H1 (cell line): ENCODE results near the gene CPLANE1.

Experiments used
- BCL11A ChIP-seq, 2 experiments: IDR thresholded peaks; one replicate each; pipeline ENCODE4 v1.6.1; 2011; ENCODE audit warnings: low read depth in 2 of 2, low read length in 2 of 2, mild to moderate bottlenecking in 2 of 2
- CTCF ChIP-seq, 3 experiments: IDR thresholded peaks; 1 replicate in 2 of 3; 2 replicates in 1 of 3; pipeline versions ENCODE4 v1.5.1 to v1.6.1; 2011; ENCODE audit warnings: low read length in 3 of 3, mild to moderate bottlenecking in 3 of 3, inconsistent platforms in 2 of 3, low read depth in 1 of 3, moderate library complexity in 1 of 3; ENCODE audit not compliant: insufficient read depth in 1 of 3; ENCODE audit errors: control extremely low read depth in 1 of 3
- KDM1A ChIP-seq: fragments of 200-600, 300-600 bp; sonication (generic); IDR thresholded peaks from 2 replicates; pipeline ENCODE4 v1.7.1; 2016; ENCODE audit warnings: mild to moderate bottlenecking, low read length, borderline replicate concordance
- KDM5A ChIP-seq: fragments of 200-600 bp; IDR thresholded peaks from 2 replicates; pipeline ENCODE4 v1.7.1; 2012; ENCODE audit warnings: mild to moderate bottlenecking, low read length, inconsistent platforms, mixed read lengths
- POLR2AphosphoS5 ChIP-seq: IDR thresholded peaks from 2 replicates; pipeline ENCODE4 v1.6.1; 2011; ENCODE audit warnings: low read depth, low read length
- RAD21 ChIP-seq, 2 experiments: IDR thresholded peaks in 1 of 2; conservative IDR thresholded peaks in 1 of 2; 2 replicates each; pipeline ENCODE4 v1.6.1; 2011; ENCODE audit warnings: low read depth in 2 of 2, low read length in 2 of 2, improper control_type of control experiment in 1 of 2, inconsistent platforms in 1 of 2, mild to moderate bottlenecking in 1 of 2, moderate library complexity in 1 of 2
- RBBP5 ChIP-seq: IDR thresholded peaks from 2 replicates; pipeline ENCODE4 v1.7.1; 2012; ENCODE audit warnings: low read depth, mild to moderate bottlenecking, inconsistent platforms, low read length, moderate library complexity, borderline replicate concordance
- RFX5 ChIP-seq: IDR thresholded peaks from 2 replicates; pipeline ENCODE4 v1.6.1; 2011; ENCODE audit warnings: low read depth, low read length, improper control_type of control experiment, borderline replicate concordance
- SUZ12 ChIP-seq: fragments of 200-600 bp; sonication (generic); IDR thresholded peaks from 2 replicates; pipeline ENCODE4 v1.6.1; 2012; ENCODE audit warnings: mild to moderate bottlenecking, inconsistent platforms, low read length, moderate library complexity, mixed read lengths
- TEAD4 ChIP-seq: IDR thresholded peaks from 2 replicates; pipeline ENCODE4 v1.6.1; 2012; ENCODE audit warnings: low read depth, low read length, inconsistent platforms, mixed read lengths

GRCh38 chr5:37249815-37250164 lies 614 bp upstream of the CPLANE1 start:
- TF ChIP-seq CTCF (IDR thresholded peaks at IDR 0.05; ENCODE audit: control extremely low read depth in 1 of 3, insufficient read depth in 1 of 3, low read depth in 1 of 3, low read length in 3 of 3) (no peak), BCL11A (IDR thresholded peaks at IDR 0.05; ENCODE audit: low read depth in 2 of 2, low read length in 2 of 2) (no peak), KDM5A (no peak), RAD21 (IDR thresholded peaks at IDR 0.05 in 1 of 2, conservative IDR thresholded peaks at IDR 0.05 in 1 of 2; ENCODE audit: low read depth in 2 of 2, low read length in 2 of 2) (no peak), KDM1A (no peak), SUZ12 (no peak), POLR2AphosphoS5 (no peak), RBBP5 (no peak), RFX5 (no peak), TEAD4 (no peak)
